H1 (cell line): ENCODE data around the gene USP16. TPM values are rescaled to one million over a fixed set of nuclear protein-coding genes. Genes with fewer than 3 reads are reported as not detected.

ENCODE experiments used
- CTCF ChIA-PET: fragments of 300-600 bp; sonication (Branson Sonifier 250); formaldehyde crosslinking; loops from one replicate; lab custom pipeline; 2021; ENCODE audit not compliant: partially characterized antibody; lab: Charles Lee
- POLR2A ChIA-PET: fragments of 300-600 bp; sonication (Branson Sonifier 250); formaldehyde crosslinking; loops from one replicate; lab custom pipeline; 2021; ENCODE audit warnings: inconsistent platforms; ENCODE audit not compliant: partially characterized antibody; lab: Charles Lee
- DNase-seq, 2 experiments: peaks; one replicate each; pipeline versions ENCODE4 v3.0.0 to v3.0.0-alpha.2; 2010 to 2022; ENCODE audit warnings: low spot score in 2 of 2, low read depth in 1 of 2, mixed read lengths in 1 of 2
- FAIRE-seq: peaks from 2 replicates; lab custom pipeline; 2011; peaks lifted over from hg19 to GRCh38; lab: Jason Lieb, UNC
- H2AFZ ChIP-seq: 2 replicates; pipeline ENCODE4 v1.8.1; 2012; ENCODE audit warnings: low read length, inconsistent platforms
- H2AK5ac ChIP-seq: 2 replicates; pipeline ENCODE4 v1.6.1; 2013; ENCODE audit warnings: low read depth, low read length
- H2BK120ac ChIP-seq: replicated peaks from 2 replicates; pipeline ENCODE3; 2013; ENCODE audit warnings: low read depth, low read length, inconsistent platforms
- H2BK12ac ChIP-seq: 2 replicates; pipeline ENCODE4 v1.6.1; 2013; ENCODE audit warnings: low read depth, low read length
- H2BK15ac ChIP-seq: 2 replicates; pipeline ENCODE4 v1.6.1; 2013; ENCODE audit warnings: low read length
- H2BK20ac ChIP-seq: 2 replicates; pipeline ENCODE4 v1.6.1; 2013; ENCODE audit warnings: low read length
- H2BK5ac ChIP-seq: 2 replicates; pipeline ENCODE4 v1.6.1; 2013; ENCODE audit warnings: low read depth, low read length
- H3K14ac ChIP-seq: 2 replicates; pipeline ENCODE4 v1.6.1; 2013; ENCODE audit warnings: inconsistent platforms; ENCODE audit not compliant: insufficient read length
- H3K18ac ChIP-seq: 2 replicates; pipeline ENCODE4 v1.6.1; 2013; ENCODE audit warnings: low read length; ENCODE audit errors: extremely low read depth
- H3K23ac ChIP-seq: 2 replicates; pipeline ENCODE4 v1.6.1; 2013; ENCODE audit warnings: inconsistent platforms; ENCODE audit not compliant: insufficient read length
- H3K23me2 ChIP-seq: 2 replicates; pipeline ENCODE4 v1.6.1; 2013; ENCODE audit warnings: low read depth, low read length
- H3K27ac ChIP-seq: 2 replicates; pipeline ENCODE4 v1.6.1; 2011; ENCODE audit warnings: low read depth, low read length, inconsistent platforms
- H3K27me3 ChIP-seq, 4 experiments: replicated peaks in 1 of 4; 1 replicate in 1 of 4; 2 replicates in 3 of 4; pipeline versions ENCODE4 v1.6.1 to v1.8.1; 2011 to 2013; ENCODE audit warnings: low read length in 3 of 4, mild to moderate bottlenecking in 3 of 4, inconsistent platforms in 2 of 4, mixed read lengths in 2 of 4, moderate library complexity in 1 of 4; ENCODE audit not compliant: control insufficient read depth in 3 of 4, insufficient read depth in 3 of 4; ENCODE audit errors: extremely low read depth in 1 of 4
- H3K36me3 ChIP-seq, 4 experiments: 2 replicates each; pipeline versions ENCODE4 v1.6.1 to v1.8.1; 2011 to 2013; ENCODE audit warnings: mild to moderate bottlenecking in 4 of 4, low read length in 3 of 4, moderate library complexity in 2 of 4, control low read depth in 1 of 4, inconsistent platforms in 1 of 4; ENCODE audit not compliant: insufficient read depth in 4 of 4, control insufficient read depth in 2 of 4
- H3K4ac ChIP-seq: replicated peaks from 2 replicates; pipeline ENCODE3; 2013; ENCODE audit warnings: low read length, low read depth, mixed read lengths, inconsistent platforms; ENCODE audit not compliant: insufficient read length
- H3K4me1 ChIP-seq, 4 experiments: replicated peaks in 1 of 4; 1 replicate in 1 of 4; 2 replicates in 3 of 4; pipeline versions ENCODE4 v1.6.1 to v1.8.1; 2011 to 2013; ENCODE audit warnings: low read length in 3 of 4, inconsistent platforms in 2 of 4, mixed read lengths in 1 of 4; ENCODE audit not compliant: insufficient read depth in 4 of 4, control insufficient read depth in 3 of 4
- H3K4me2 ChIP-seq, 2 experiments: 2 replicates each; pipeline versions ENCODE4 v1.6.1 to v1.8.1; 2011 to 2013; ENCODE audit warnings: low read depth in 2 of 2, low read length in 2 of 2, control low read depth in 1 of 2, inconsistent platforms in 1 of 2, mild to moderate bottlenecking in 1 of 2; ENCODE audit not compliant: insufficient read depth in 1 of 2
- H3K4me3 ChIP-seq, 4 experiments: fragments of 200-600, 300-600 bp in 1 of 4; sonication (generic), shearing (Covaris generic), sonication (Bioruptor Twin) in 1 of 4; 2 replicates each; pipeline versions ENCODE4 v1.5.1 to v1.8.1; 2011 to 2016; ENCODE audit warnings: low read length in 4 of 4, low read depth in 3 of 4, control low read depth in 2 of 4, inconsistent platforms in 2 of 4, mild to moderate bottlenecking in 2 of 4, mixed read lengths in 1 of 4, moderate library complexity in 1 of 4; ENCODE audit not compliant: insufficient read depth in 2 of 4; ENCODE audit errors: extremely low read depth in 1 of 4
- H3K56ac ChIP-seq: replicated peaks from 2 replicates; pipeline ENCODE3; 2013; ENCODE audit warnings: low read depth, mild to moderate bottlenecking, mixed read lengths, low read length, inconsistent platforms; ENCODE audit not compliant: insufficient read length
- H3K79me1 ChIP-seq: 2 replicates; pipeline ENCODE4 v1.6.1; 2013; ENCODE audit warnings: low read depth, low read length, control low read depth
- H3K79me2 ChIP-seq, 2 experiments: 2 replicates each; pipeline versions ENCODE4 v1.6.1 to v1.8.1; 2012 to 2013; ENCODE audit warnings: low read length in 2 of 2, mild to moderate bottlenecking in 2 of 2, inconsistent platforms in 1 of 2; ENCODE audit not compliant: insufficient read depth in 2 of 2, control insufficient read depth in 1 of 2
- H3K9ac ChIP-seq, 4 experiments: replicated peaks in 1 of 4; 1 replicate in 1 of 4; 2 replicates in 3 of 4; pipeline versions ENCODE4 v1.6.1 to v1.8.1; 2011 to 2013; ENCODE audit warnings: low read depth in 3 of 4, low read length in 3 of 4, control low read depth in 2 of 4, mild to moderate bottlenecking in 2 of 4, moderate library complexity in 2 of 4, inconsistent platforms in 1 of 4; ENCODE audit errors: extremely low read depth in 1 of 4
- H3K9me3 ChIP-seq, 2 experiments: 2 replicates each; pipeline versions ENCODE4 v1.6.1 to v1.8.1; 2012 to 2013; ENCODE audit warnings: mild to moderate bottlenecking in 2 of 2, moderate library complexity in 2 of 2, control low read depth in 1 of 2, inconsistent platforms in 1 of 2, low read depth in 1 of 2, low read length in 1 of 2, mixed read lengths in 1 of 2; ENCODE audit not compliant: insufficient read depth in 2 of 2
- H4K20me1 ChIP-seq, 2 experiments: replicated peaks in 1 of 2; 2 replicates each; pipeline versions ENCODE3 to v1.8.1; 2011 to 2013; ENCODE audit warnings: inconsistent platforms in 2 of 2, low read length in 2 of 2, mild to moderate bottlenecking in 1 of 2; ENCODE audit not compliant: insufficient read depth in 2 of 2, control insufficient read depth in 1 of 2
- H4K5ac ChIP-seq: 2 replicates; pipeline ENCODE4 v1.6.1; 2013; ENCODE audit warnings: low read length, low read depth, mixed read lengths, inconsistent platforms; ENCODE audit not compliant: insufficient read length
- H4K8ac ChIP-seq: 2 replicates; pipeline ENCODE4 v1.8.0; 2013; ENCODE audit warnings: mild to moderate bottlenecking, moderate library complexity, low read length, inconsistent platforms; ENCODE audit not compliant: insufficient read depth; ENCODE audit errors: extremely low read depth
- H4K91ac ChIP-seq: replicated peaks from 2 replicates; pipeline ENCODE3; 2013; ENCODE audit warnings: low read length, mixed read lengths, inconsistent platforms; ENCODE audit not compliant: insufficient read length
- CREB1 ChIP-seq: IDR thresholded peaks from 2 replicates; pipeline ENCODE4 v1.6.1; 2012; ENCODE audit warnings: inconsistent platforms
- WGBS, 2 experiments: shearing (Covaris generic) in 1 of 2; methylation state at CpG; one replicate each; pipeline versions ENCODE4 v1.1.6 to v1.1.7; 2013 to 2015; ENCODE audit warnings: low lambda C conversion rate in 2 of 2, mixed read lengths in 2 of 2, inconsistent platforms in 1 of 2, low coverage in 1 of 2, missing lambda C conversion rate in 1 of 2; ENCODE audit not compliant: insufficient replicate concordance in 2 of 2, insufficient coverage in 1 of 2, insufficient read length in 1 of 2; ENCODE audit errors: extremely low coverage in 1 of 2, missing lambda C conversion rate in 1 of 2; 5-methylcytosine and 5-hydroxymethylcytosine counted together
- polyA plus RNA-seq, 7 experiments: library from polyadenylated mRNA; depleted of rRNA in 3 of 7; stranded (reverse) in 5 of 7; unstranded in 2 of 7; fragments of >200 nt in 5 of 7; fragments of 200-250 nt in 2 of 7; gene quantifications; 1 replicate in 5 of 7; 2 replicates in 1 of 7; 4 replicates in 1 of 7; pipeline versions ENCODE4 v1.2.1 to v1.2.3, GENCODE V29; 2011 to 2013; ENCODE audit warnings: missing spikeins in 2 of 7, mixed read lengths in 2 of 7
- total RNA-seq: library from RNA; stranded (reverse); fragmentation: NEBNext Ultra II Directional; extraction: Animal tissue kit (Norgen Biotek cat#: 25700); gene quantifications from 2 replicates; pipeline ENCODE4 v1.2.1, GENCODE V29; 2021

Gene USP16
- total and polyA plus RNA-seq, 2 of the 8 experiments (the other 6 are each of a cell fraction or from before 2014, with no cell fraction given), result 3.4 to 19.1 TPM

GRCh38 chr21:29082046-29082815 is 57.8 kb downstream of the USP16 start:
- Histone ChIP-seq H2BK20ac (no peak overlapping the region), H4K20me1 (no peaks in the 10 kb centered on the region), H2BK5ac (no peak overlapping the region), H4K91ac (no peak overlapping the region), H3K4me3 (no peak overlapping the region), H2BK12ac (no peak overlapping the region), H3K23me2 (no peaks in the 10 kb centered on the region), H4K8ac (no peak overlapping the region), H2BK15ac (no peak overlapping the region), H3K4ac (no peak overlapping the region), H2AFZ (peak overlapping the region; percentile 90; the same call in 1 of the 2 replicates), H2BK120ac (no peak overlapping the region), H3K79me2 (no peaks in the 10 kb centered on the region), H3K27me3 (no peaks in the 10 kb centered on the region; a peak in 1 of 7 replicates), H3K4me2 (no peak overlapping the region), H3K23ac (no peak overlapping the region), H3K9me3 (no peaks in the 10 kb centered on the region), H3K14ac (no peak overlapping the region), H2AK5ac (no peak overlapping the region), H3K27ac (no peak overlapping the region), H3K4me1 (peaks cover 0 to 3% (median 0%) of the 10 kb centered on the region in 4 experiments; a peak in 1 of 7 replicates), H3K18ac (no peak overlapping the region), H3K79me1 (no peaks in the 10 kb centered on the region), H3K9ac (no peak overlapping the region), H4K5ac (no peak overlapping the region), H3K36me3 (no peaks in the 10 kb centered on the region), H3K56ac (no peak overlapping the region)
- POLR2A ChIA-PET, result interaction anchor here (1.3 kb wide), 1 partner anchor 8 kb away, joined by 4 read pairs; no protein-coding TSS in a partner anchor
- no peak for TF ChIP-seq CREB1
- CTCF ChIA-PET, result interaction anchor here (0.6 kb wide), 1 partner anchor 266 kb away, joined by 3 read pairs; no protein-coding TSS in a partner anchor
- no peak for DNase-seq
- no peak for FAIRE-seq
- WGBS, 2 experiments, result 80% methylated on average over 3 of the region's 3 CpGs; no CpG with 5 or more reads in 1 of the 2 experiments
